ENCODE measurements around the gene AGAP1. TPM values are rescaled to one million over a fixed set of nuclear protein-coding genes. Genes with fewer than 3 reads are reported as not detected.

AGAP1 gene
- total RNA-seq, 2 donors from 2014 or later: 16.1 to 40.1 TPM

- WGBS: 81% methylated on average over 15 of the region's 15 CpGs
- DNase-seq (ENCODE audit: low spot score): no peak
- no peak for TF ChIP-seq POLR2AphosphoS5 (IDR thresholded peaks at IDR 0.05)
- no peak for TF ChIP-seq POLR2A (IDR thresholded peaks at IDR 0.05)
- TF ChIP-seq, protein P1, sequence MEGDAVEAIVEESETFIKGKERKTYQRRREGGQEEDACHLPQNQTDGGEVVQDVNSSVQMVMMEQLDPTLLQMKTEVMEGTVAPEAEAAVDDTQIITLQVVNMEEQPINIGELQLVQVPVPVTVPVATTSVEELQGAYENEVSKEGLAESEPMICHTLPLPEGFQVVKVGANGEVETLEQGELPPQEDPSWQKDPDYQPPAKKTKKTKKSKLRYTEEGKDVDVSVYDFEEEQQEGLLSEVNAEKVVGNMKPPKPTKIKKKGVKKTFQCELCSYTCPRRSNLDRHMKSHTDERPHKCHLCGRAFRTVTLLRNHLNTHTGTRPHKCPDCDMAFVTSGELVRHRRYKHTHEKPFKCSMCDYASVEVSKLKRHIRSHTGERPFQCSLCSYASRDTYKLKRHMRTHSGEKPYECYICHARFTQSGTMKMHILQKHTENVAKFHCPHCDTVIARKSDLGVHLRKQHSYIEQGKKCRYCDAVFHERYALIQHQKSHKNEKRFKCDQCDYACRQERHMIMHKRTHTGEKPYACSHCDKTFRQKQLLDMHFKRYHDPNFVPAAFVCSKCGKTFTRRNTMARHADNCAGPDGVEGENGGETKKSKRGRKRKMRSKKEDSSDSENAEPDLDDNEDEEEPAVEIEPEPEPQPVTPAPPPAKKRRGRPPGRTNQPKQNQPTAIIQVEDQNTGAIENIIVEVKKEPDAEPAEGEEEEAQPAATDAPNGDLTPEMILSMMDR (IDR thresholded peaks at IDR 0.05): no peak
- intact Hi-C loops (cut with DNase I): no loop called here
- no peaks in the 10 kb centered on the region for H3K4me1 ChIP-seq (replicated peaks)
- H3K27me3 ChIP-seq (replicated peaks; ENCODE audit: insufficient read depth): no peaks in the 10 kb centered on the region
- H3K36me3 ChIP-seq: no peaks in the 10 kb centered on the region
- no peaks in the 10 kb centered on the region for H3K9me3 ChIP-seq
- H3K27ac ChIP-seq: no peak overlapping the region
- no peak overlapping the region for H3K4me3 ChIP-seq
Measured at GRCh38 chr2:235934059-235934773, 440.4 kb downstream of the AGAP1 start.

DNA sequence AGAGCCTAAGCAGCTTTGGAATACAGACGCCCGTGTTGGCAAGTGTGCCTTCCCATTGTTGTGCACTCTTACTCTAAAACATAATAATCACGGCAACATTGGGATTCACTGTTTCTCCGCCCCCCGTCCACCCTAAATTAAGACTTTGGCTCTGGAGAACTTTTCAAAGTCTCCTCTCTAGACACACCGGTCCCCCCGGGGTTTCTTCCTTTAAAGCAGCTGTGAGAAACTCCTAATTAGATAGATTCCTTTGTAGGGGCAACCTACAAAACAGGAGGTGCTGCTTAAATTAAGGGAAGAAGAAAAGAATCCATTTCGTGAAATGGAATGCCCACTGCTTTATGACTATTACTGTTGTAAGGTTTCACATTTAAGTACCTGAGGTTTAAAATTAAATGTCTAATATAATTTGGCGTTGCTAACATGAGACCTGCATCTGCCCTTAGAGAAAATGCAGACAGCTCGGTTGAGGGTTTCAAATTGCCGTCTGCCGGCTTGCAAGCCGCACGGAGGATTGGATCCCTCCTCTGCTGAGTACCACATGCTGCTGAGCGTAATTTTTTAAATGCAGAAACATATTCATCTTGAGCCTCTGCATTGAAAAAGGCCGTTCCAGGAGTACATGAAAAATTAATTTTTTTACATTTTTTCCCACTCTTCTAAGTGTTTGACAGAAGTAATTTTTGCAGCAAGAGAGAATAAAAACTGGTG lies 441.1 kb downstream of the AGAP1 start:
- TF ChIP-seq POLR2AphosphoS5 (IDR thresholded peaks at IDR 0.05) (no peak), POLR2A (IDR thresholded peaks at IDR 0.05) (no peak)
- TF ChIP-seq, protein P1 (IDR thresholded peaks at IDR 0.05): no peak
- 70% methylated on average over 16 of the region's 16 CpGs for WGBS
- no peaks in the 10 kb centered on the region for H3K27me3 ChIP-seq (replicated peaks; ENCODE audit: insufficient read depth)
- DNase-seq (ENCODE audit: low spot score): no peak
- H3K27ac ChIP-seq: no peak overlapping the region
- intact Hi-C loops (cut with DNase I): no loop called here
- no peaks in the 10 kb centered on the region for H3K4me1 ChIP-seq (replicated peaks)
- H3K4me3 ChIP-seq: no peak overlapping the region
- H3K36me3 ChIP-seq: no peaks in the 10 kb centered on the region
- no peaks in the 10 kb centered on the region for H3K9me3 ChIP-seq

DNA sequence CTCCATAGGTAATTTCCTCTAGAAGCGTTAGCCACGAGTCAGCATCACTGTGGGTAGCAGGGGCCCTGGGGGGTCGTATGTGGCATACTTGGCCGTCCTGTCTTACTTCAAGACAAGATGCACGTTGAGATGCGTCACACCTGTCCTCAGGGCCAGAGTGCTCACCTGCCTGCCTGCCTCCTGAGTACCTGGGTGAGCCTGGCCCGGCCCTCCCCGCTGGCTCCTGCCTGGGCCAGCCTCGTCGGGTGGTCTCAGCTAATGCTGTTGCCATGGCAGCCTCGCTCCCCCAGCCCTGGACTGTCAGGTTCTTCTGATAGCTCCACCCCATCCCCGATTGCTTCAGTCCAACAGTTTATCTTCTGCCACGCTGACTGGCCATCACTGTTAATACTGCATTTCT lies 441.9 kb downstream of the AGAP1 start:
- no peak for DNase-seq (ENCODE audit: low spot score)
- no peak overlapping the region for H3K4me3 ChIP-seq
- TF ChIP-seq, protein P1 (IDR thresholded peaks at IDR 0.05): no peak
- no peak for TF ChIP-seq POLR2AphosphoS5 (IDR thresholded peaks at IDR 0.05)
- TF ChIP-seq POLR2A (IDR thresholded peaks at IDR 0.05): no peak
- 92% methylated on average over 13 of the region's 13 CpGs for WGBS
- H3K36me3 ChIP-seq: no peaks in the 10 kb centered on the region
- no peak overlapping the region for H3K27ac ChIP-seq
- no peaks in the 10 kb centered on the region for H3K27me3 ChIP-seq (replicated peaks; ENCODE audit: insufficient read depth)
- intact Hi-C loops (cut with DNase I): no loop called here
- no peaks in the 10 kb centered on the region for H3K9me3 ChIP-seq
- no peaks in the 10 kb centered on the region for H3K4me1 ChIP-seq (replicated peaks)

GRCh38 chr2:235936493-235936892 lies 442.6 kb downstream of the AGAP1 start:
- no peak overlapping the region for H3K27ac ChIP-seq
- intact Hi-C loops (cut with DNase I): no loop called here
- no peaks in the 10 kb centered on the region for H3K9me3 ChIP-seq
- no peak for DNase-seq (ENCODE audit: low spot score)
- no peaks in the 10 kb centered on the region for H3K36me3 ChIP-seq
- no peaks in the 10 kb centered on the region for H3K4me1 ChIP-seq (replicated peaks)
- no peak overlapping the region for H3K4me3 ChIP-seq
- no peaks in the 10 kb centered on the region for H3K27me3 ChIP-seq (replicated peaks; ENCODE audit: insufficient read depth)
- 85% methylated on average over 8 of the region's 8 CpGs for WGBS
- TF ChIP-seq POLR2AphosphoS5 (IDR thresholded peaks at IDR 0.05) (no peak), POLR2A (IDR thresholded peaks at IDR 0.05) (no peak)
- TF ChIP-seq, protein P1 (IDR thresholded peaks at IDR 0.05): no peak
